Glomerular endothelial cell (primary cell): ENCODE data around the gene HDGFL2. TPM values are rescaled to one million over a fixed set of nuclear protein-coding genes. Genes with fewer than 3 reads are reported as not detected.
"Not testable (repeated sequence)": the region's sequence is repeated elsewhere in the genome, so short reads cannot be mapped to it uniquely, and the experiment has no call there.

ENCODE experiments used
- DNase-seq: peaks from one replicate; pipeline ENCODE4 v3.0.0-alpha.2; 2011; ENCODE audit warnings: low read depth, low spot score; ENCODE audit errors: extremely low read depth
- total RNA-seq: library from RNA; depleted of rRNA; stranded (reverse); fragments of >200 nt; gene quantifications from 2 replicates; pipeline ENCODE4 v1.2.3, GENCODE V29; 2015

Gene HDGFL2
- total RNA-seq, 1 donor from 2014 or later = 96.7 TPM

DNA sequence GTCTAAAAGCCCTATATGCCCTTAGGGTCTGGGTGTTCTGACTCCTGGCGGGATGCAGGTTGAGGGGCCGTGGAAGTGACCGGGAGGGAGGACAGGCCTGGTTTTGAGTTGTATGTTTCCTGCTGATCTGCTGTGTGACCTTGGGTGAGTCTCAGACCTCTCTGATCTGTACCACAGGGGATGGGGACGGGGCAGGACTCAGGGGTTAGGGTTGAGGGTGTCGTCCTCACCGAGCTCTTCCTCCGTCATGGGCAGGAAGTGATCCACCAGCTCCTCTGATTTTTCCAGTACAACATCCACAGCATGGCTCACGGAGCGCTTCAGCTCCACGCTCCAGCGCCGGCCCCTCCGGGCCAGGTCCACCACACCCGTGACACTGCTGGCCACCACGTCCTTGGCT is 56.7 kb downstream of the HDGFL2 start:
- no peak for DNase-seq

DNA sequence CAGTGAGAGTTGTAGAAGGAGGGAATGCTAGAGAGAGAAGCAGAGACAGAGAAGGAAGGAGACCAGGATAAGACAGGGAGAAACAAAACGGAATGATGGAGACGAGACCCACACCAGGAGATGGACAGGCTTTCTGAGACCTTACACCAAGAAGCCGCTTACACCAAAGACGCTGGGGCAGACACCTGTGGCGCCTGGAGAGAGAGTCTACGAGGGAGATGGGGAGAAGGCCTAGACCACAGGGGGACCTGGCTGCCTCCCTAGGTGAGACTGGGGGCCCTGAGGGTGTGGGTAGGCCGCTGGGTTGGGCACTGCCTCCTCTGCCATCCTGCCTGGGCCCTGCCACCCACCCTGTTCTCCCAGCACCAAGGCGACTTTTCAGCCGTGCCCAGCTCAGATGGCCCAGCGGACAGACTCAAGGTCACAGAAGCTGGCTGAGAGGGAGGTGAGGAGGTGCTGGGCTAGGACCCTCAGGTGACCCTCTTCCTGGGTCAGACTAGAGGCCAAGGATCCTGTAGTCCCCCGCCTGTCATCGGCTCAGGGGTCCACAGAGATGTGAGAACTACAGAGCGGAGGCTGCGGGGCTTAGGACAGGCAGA is 57.9 kb downstream of the HDGFL2 start:
- DNase-seq = no peak

DNA sequence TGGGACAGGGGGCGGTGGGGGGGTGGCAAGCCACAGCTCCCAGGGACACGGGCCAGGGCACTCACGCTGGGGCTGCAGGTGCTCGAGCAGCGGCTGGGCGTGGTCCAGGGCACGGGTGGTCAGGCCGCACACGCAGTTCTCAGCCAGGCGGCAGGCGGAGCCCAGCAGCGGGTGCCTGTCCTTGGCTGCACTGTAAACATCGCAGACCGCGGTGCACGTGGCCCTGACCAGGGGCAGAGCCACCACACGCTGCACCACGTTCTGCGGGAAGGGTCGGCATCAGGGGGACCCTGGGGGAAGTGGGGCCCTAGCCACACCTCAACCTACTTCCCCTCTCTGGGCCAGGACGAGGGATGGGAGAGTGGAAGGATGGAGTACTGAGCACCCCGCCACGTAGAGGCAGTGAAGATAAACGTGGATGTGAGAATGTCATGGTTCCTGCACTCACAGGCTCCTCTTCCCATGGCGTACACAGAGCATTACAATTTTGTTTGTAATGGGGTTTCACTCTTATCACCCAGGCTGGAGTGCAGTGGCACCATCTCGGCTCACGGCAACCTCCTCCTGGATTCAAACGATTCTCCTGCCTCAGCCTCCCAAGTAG is 59.6 kb downstream of the HDGFL2 start:
- no peak for DNase-seq

- DNase-seq = no peak
Observed at GRCh38 chr19:4533334-4533733, 61.2 kb downstream of the HDGFL2 start.

GRCh38 chr19:4533835-4534424 is 61.8 kb downstream of the HDGFL2 start:
- no peak for DNase-seq

DNA sequence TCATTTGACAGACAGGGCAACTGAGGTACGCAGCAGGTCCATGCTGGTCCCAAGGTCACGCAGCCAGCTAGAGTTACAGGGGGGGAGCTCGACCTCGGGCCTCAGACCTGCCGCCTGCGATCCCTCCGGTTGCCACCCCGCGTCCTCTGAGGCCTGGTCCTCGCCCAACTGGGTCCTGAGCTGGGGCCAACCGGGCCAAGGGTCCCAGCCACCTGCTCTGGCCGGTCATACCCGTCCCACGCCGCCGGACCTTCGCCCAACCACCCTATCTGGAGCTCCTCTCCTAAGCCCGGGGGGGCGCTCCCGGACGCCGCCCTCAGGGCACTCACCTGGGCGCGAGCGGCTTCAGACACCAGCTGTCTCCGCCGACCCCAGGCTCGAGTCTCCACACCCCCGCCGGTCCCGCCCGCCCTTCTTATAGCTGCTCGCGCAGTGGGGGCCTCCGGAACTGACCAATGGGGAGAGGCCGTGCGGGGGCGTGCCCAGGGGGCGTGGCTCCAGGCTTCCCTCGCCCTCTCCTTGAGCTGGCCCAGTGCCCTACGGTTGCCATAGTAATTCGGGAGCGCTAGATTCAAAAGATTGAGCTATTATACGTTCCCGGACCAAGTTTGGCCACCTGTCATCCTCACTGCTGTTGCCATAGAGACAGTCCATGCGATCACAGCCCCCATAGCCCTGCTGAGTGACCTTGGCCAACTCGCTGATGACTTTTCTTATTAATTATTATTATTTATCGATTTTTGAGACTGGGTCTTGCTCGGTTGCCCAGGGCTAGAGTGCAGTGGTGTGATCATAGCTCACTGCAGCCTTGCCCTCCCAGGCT is 63.0 kb downstream of the HDGFL2 start, which contains the start of gene PLIN5:
PLIN5 (minus strand) TSS at position 389 of the 823 bp plus-strand sequence. CDS start 1,150 bp downstream, outside the sequence.
- DNase-seq = no peak

- DNase-seq = no peak
Observed at GRCh38 chr19:4536798-4537197, 64.7 kb downstream of the HDGFL2 start.

- no peak for DNase-seq
Observed at GRCh38 chr19:4537953-4538600, 66.0 kb downstream of the HDGFL2 start.

- DNase-seq = no peak
Observed at GRCh38 chr19:4538601-4538954, 66.5 kb downstream of the HDGFL2 start.

GRCh38 chr19:4539169-4539692 is 67.1 kb downstream of the HDGFL2 start:
- no peak for DNase-seq

DNA sequence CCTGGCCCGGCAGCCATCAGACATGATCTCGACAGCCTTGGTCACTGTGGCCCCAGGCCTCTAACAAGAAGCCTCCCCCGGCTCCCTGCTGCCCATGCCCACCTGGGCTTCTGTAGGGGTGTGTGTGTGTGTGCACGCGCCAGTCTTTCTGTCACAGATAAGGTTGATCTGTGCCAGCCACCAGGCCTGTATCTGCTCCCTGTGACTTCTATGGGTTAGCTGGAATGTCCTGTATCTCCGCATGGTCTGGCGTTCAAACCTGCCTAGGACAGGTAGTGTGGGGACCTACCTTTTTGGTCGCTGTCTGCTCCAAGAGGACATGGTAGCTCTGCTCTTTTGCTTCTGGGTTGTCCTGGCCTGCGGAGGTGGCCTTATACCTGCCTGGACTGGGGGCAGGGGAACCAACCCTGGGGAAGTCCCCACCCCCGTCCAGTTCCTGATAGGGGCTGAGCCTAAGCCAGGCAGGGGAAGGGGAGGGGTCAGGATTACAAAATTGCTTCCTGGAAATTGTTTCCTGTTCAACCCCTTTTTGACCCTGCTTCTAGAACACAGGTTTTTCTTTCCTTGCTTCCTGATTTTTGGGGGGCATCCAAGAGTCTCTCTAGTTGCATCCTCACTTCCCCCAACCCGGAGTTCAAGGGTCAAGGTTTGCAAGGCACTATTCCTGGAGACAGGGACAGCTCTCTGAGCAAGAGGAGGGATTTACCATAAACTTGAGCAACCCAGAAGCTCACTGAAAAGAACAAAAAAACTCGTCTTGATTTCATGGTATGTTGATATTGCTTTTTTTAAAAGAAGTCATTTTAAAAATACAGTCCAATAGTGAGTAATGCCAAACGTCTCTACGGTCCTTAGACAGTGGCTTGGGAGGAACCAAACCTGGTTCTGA is 67.8 kb downstream of the HDGFL2 start, which contains the start of gene LRG1:
LRG1 (minus strand) TSS at position 344 of the 889 bp plus-strand sequence; CDS start at position 321, 23 bp downstream.
- no peak for DNase-seq

DNA sequence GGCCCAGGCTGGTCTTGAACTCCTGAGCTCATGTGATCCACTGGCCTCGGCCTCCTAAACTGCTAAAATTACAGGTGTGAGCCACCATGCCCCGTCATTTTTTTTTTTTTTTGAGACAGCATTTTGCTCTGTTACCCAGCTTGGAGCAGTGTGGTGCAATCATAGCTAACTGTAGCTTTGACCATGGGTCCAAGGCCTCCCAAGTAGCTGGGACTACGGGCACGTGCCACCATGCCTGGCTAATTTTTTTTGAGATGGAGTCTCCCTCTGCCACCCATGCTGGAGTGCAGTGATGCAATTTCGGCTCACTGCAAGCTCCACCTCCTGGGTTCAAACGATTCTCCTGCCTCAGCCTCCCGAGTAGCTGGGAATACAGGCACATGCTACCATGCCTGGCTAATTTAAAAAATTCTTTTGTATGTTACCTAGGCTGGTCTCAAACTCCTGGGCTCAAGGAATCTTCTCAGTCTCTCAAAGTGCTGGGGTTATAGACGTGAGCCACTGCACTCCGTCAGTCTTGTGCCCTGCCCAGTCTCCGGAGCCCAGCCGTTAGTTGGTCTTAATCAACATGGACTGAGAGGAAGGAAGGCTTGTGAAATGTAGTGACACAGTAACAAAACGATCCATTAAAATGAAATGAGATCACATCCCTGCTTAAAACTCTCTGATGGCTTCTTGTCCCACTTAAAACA is 69.2 kb downstream of the HDGFL2 start:
- DNase-seq = no peak

- DNase-seq = not testable (repeated sequence)
Observed at GRCh38 chr19:4541806-4542145, 69.7 kb downstream of the HDGFL2 start.

DNA sequence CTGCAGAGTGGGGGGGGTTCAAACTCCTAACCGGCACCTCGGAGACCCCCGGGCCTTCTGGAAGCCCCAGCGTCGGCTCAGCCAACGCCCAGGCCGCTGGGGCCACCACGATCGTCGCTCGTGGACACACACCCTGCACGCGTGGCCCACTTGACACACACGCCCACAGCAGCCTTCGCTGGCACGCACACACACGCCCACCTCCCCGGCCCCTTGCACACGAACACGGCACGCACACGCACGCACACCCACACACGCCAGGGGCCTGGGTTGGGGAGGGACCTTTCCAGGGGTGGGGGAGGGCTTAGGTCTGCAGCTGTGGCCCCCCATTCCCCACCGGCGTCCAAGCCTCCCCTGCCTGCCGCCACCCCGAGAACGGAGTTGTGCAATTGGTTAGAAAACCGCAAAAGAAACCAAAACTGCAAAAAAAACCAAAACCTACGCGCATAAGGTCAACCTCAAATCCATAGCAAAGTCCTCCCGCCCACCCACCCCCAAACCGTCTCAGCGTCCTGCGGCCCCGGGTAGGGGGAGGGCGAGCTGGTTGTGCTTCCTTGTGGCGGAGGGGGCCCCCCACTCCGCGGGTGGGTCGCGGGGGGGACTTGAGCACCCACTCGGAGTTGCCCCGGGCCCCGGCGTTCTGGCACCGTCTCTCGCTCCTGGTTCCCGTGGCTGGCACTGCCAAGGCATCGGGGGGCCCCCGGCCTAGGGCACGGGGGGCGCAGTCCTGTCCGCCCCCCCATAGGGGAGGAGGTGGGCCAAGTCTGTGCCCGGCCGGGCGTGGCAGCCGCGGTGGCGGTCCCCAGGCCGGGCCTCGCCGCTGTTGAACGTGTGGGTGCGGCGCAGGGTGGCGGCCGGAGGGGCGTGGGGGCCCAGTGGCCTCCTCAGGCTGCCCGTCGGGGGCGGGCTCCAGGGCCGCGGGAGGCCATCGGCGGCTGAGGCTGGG is 71.1 kb downstream of the HDGFL2 start:
- DNase-seq = no peak

GRCh38 chr19:4543842-4544647 is 71.9 kb downstream of the HDGFL2 start:
- DNase-seq = no peak

- DNase-seq = no peak
Observed at GRCh38 chr19:4547303-4548237, 75.5 kb downstream of the HDGFL2 start.
